ENCODE data around the gene TTR. TPM values are rescaled to one million over a fixed set of nuclear protein-coding genes. Genes with fewer than 3 reads are reported as not detected.

Gene TTR
- total RNA-seq, 1 experiment from 2014 or later, result 139 TPM

DNA sequence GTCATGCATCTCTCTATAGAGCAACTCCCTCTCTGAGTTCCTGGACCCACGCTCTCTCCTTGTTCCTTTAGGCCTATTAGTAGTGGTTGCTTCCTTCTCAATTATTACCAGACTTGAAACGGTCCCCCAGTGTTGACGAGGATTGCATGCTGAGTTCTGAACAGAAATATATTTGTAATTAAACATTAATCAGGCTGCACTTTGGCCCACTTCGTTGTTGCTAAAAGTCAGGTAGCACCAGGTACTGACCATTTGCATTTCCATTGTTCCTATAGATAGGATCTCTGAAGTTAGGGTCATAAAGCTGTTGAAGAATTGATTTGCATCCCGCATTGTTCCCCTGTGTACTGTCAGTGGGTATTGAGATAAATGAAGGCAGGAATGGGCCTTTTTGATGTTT is 36.9 kb upstream of the TTR start:
- ChIA-PET POLR2A (no interaction called here), CTCF (no interaction called here)
- H3K36me3 ChIP-seq (ENCODE audit: control insufficient read depth, insufficient read depth, low read length), result no peaks in the 10 kb centered on the region
- peaks cover 9% of the 10 kb centered on the region; the same call in 1 of the 2 replicates for H3K4me1 ChIP-seq
- Mint-ChIP-seq H3K27ac (ENCODE audit: unreplicated experiment) (no peak overlapping the region), H3K4me3 (ENCODE audit: unreplicated experiment) (no peak overlapping the region), H3K9me3 (ENCODE audit: unreplicated experiment) (no peaks in the 10 kb centered on the region), H3K36me3 (ENCODE audit: insufficient read depth, unreplicated experiment) (no peaks in the 10 kb centered on the region), H3K4me1 (ENCODE audit: low read depth, unreplicated experiment) (peaks cover 12% of the 10 kb centered on the region), H3K27me3 (ENCODE audit: insufficient read depth, unreplicated experiment) (no peaks in the 10 kb centered on the region)
- H3K4me3 ChIP-seq (ENCODE audit: low read depth, low read length), result no peak overlapping the region
- intact Hi-C loops (cut with micrococcal nuclease; ENCODE audit: unreplicated experiment), result loop anchor here (5.0 to 10.0 kb wide), 5 partner anchors 58 to 580 kb away; no protein-coding TSS in a partner anchor
- no peaks in the 10 kb centered on the region for H3K27me3 ChIP-seq (replicated peaks; ENCODE audit: control insufficient read depth, insufficient read depth, low read length)
- BruUV-seq (replicated peaks), result no TSS peak
- no peak for DNase-seq
- H3K9me3 ChIP-seq, result no peaks in the 10 kb centered on the region
- TF ChIP-seq, protein P1, sequence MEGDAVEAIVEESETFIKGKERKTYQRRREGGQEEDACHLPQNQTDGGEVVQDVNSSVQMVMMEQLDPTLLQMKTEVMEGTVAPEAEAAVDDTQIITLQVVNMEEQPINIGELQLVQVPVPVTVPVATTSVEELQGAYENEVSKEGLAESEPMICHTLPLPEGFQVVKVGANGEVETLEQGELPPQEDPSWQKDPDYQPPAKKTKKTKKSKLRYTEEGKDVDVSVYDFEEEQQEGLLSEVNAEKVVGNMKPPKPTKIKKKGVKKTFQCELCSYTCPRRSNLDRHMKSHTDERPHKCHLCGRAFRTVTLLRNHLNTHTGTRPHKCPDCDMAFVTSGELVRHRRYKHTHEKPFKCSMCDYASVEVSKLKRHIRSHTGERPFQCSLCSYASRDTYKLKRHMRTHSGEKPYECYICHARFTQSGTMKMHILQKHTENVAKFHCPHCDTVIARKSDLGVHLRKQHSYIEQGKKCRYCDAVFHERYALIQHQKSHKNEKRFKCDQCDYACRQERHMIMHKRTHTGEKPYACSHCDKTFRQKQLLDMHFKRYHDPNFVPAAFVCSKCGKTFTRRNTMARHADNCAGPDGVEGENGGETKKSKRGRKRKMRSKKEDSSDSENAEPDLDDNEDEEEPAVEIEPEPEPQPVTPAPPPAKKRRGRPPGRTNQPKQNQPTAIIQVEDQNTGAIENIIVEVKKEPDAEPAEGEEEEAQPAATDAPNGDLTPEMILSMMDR (IDR thresholded peaks at IDR 0.05; ENCODE audit: insufficient read depth in 1 of 2, low read depth in 1 of 2, low read length in 1 of 2, severe bottlenecking in 1 of 2, unreplicated experiment in 1 of 2), result no peak

DNA sequence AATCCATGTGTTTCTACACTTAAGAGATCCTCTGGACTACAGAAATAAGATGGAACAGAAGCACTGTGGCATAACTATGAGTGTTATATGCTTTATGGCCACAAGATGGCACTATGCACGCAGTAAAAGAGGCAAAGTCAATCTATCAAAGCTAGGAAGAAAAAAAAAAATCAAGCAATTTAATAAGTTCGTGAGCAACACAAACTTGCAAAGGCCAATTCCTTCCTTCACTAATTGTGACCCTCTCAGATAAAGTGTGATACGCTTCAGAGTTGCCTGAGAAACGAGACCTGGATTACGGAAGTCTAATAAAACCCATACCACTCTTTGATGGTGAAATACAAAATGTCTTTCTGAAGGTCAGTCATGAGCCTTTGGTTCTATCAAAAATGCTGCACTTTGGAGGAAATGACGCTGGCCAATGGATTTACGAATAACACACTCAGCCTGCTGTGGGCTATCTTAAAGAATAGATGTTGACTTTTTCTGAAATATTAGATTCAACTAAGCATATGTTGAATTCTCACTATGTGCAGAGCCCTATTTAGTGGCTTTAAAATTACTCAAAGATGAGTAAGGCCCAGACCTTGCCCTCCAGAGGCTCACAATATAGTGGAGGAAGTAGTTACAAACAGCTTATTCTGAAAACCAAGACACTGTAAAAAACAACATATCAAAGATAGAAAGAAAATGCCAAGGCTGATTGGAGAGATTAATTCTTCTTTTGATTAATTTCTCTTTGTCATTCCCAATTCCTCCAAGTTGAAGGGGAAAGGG is 35.5 kb upstream of the TTR start:
- Histone ChIP-seq H3K27me3 (replicated peaks; ENCODE audit: control insufficient read depth, insufficient read depth, low read length) (no peaks in the 10 kb centered on the region), H3K9me3 (no peaks in the 10 kb centered on the region), H3K4me3 (ENCODE audit: low read depth, low read length) (no peak overlapping the region), H3K4me1 (peaks cover 9% of the 10 kb centered on the region; the same call in 1 of the 2 replicates), H3K36me3 (ENCODE audit: control insufficient read depth, insufficient read depth, low read length) (no peaks in the 10 kb centered on the region)
- intact Hi-C loops (cut with micrococcal nuclease; ENCODE audit: unreplicated experiment), result loop anchor here (1.0 to 10.0 kb wide), 10 partner anchors 30 to 581 kb away; partner anchors contain the start of gene B4GALT6
- ChIA-PET POLR2A (no interaction called here), CTCF (interaction anchor here (0.6 to 1.6 kb wide), 6 partner anchors 31 to 264 kb away, joined by 3 to 4 read pairs (median 3); no protein-coding TSS in a partner anchor)
- Mint-ChIP-seq H3K4me3 (ENCODE audit: unreplicated experiment) (peak overlapping the region; percentile 54), H3K27ac (ENCODE audit: unreplicated experiment) (no peak overlapping the region), H3K9me3 (ENCODE audit: unreplicated experiment) (no peaks in the 10 kb centered on the region), H3K36me3 (ENCODE audit: insufficient read depth, unreplicated experiment) (no peaks in the 10 kb centered on the region), H3K4me1 (ENCODE audit: low read depth, unreplicated experiment) (peaks cover 12% of the 10 kb centered on the region), H3K27me3 (ENCODE audit: insufficient read depth, unreplicated experiment) (no peaks in the 10 kb centered on the region)
- no TSS peak for BruUV-seq (replicated peaks)
- TF ChIP-seq, protein P1 (IDR thresholded peaks at IDR 0.05; ENCODE audit: insufficient read depth in 1 of 2, low read depth in 1 of 2, low read length in 1 of 2, severe bottlenecking in 1 of 2, unreplicated experiment in 1 of 2), result peak; percentile 34 to 60
- DNase-seq, result peak in 1 of 2 experiments; percentile 48

DNA sequence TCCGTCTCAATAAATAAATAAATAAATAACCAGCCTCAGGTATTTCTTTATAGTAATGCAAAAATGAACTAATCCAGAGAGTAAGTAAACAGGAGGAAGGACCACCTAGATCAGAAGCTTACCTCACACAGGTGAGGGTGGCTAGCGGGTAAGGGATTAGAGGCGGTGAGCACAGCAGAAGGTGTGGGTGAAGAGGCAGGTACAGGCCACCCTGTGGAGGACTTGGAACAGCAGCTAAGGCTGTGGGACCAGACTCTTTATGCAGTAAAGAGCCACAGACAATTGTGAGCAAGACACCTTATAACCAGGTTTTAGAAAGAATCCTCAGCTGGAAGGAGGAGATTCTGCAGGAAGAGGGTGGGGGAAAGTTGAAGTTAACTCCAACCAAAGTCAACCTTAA is 34.2 kb upstream of the TTR start:
- Histone ChIP-seq H3K27me3 (replicated peaks; ENCODE audit: control insufficient read depth, insufficient read depth, low read length) (no peaks in the 10 kb centered on the region), H3K4me1 (peaks cover 9% of the 10 kb centered on the region; the same call in 1 of the 2 replicates), H3K36me3 (ENCODE audit: control insufficient read depth, insufficient read depth, low read length) (no peaks in the 10 kb centered on the region), H3K9me3 (no peaks in the 10 kb centered on the region), H3K4me3 (ENCODE audit: low read depth, low read length) (no peak overlapping the region)
- Mint-ChIP-seq H3K27me3 (ENCODE audit: insufficient read depth, unreplicated experiment) (no peaks in the 10 kb centered on the region), H3K4me3 (ENCODE audit: unreplicated experiment) (no peak overlapping the region), H3K4me1 (ENCODE audit: low read depth, unreplicated experiment) (peaks cover 6% of the 10 kb centered on the region), H3K36me3 (ENCODE audit: insufficient read depth, unreplicated experiment) (no peaks in the 10 kb centered on the region), H3K27ac (ENCODE audit: unreplicated experiment) (no peak overlapping the region), H3K9me3 (ENCODE audit: unreplicated experiment) (no peaks in the 10 kb centered on the region)
- intact Hi-C loops (cut with micrococcal nuclease; ENCODE audit: unreplicated experiment), result loop anchor here (2.0 to 10.0 kb wide), 6 partner anchors 55 to 583 kb away; no protein-coding TSS in a partner anchor
- no TSS peak for BruUV-seq (replicated peaks)
- ChIA-PET CTCF (interaction anchor here (0.6 to 1.6 kb wide), 2 partner anchors 30 to 113 kb away, joined by 3 to 5 read pairs; no protein-coding TSS in a partner anchor), POLR2A (no interaction called here)
- peak in 1 of 2 experiments; percentile 2 for DNase-seq
- TF ChIP-seq, protein P1 (IDR thresholded peaks at IDR 0.05; ENCODE audit: insufficient read depth in 1 of 2, low read depth in 1 of 2, low read length in 1 of 2, severe bottlenecking in 1 of 2, unreplicated experiment in 1 of 2), result no peak

All from Caco-2 (cell line).